ENCODE measurements around the gene RNF8.

- TF ChIP-seq, protein P1, sequence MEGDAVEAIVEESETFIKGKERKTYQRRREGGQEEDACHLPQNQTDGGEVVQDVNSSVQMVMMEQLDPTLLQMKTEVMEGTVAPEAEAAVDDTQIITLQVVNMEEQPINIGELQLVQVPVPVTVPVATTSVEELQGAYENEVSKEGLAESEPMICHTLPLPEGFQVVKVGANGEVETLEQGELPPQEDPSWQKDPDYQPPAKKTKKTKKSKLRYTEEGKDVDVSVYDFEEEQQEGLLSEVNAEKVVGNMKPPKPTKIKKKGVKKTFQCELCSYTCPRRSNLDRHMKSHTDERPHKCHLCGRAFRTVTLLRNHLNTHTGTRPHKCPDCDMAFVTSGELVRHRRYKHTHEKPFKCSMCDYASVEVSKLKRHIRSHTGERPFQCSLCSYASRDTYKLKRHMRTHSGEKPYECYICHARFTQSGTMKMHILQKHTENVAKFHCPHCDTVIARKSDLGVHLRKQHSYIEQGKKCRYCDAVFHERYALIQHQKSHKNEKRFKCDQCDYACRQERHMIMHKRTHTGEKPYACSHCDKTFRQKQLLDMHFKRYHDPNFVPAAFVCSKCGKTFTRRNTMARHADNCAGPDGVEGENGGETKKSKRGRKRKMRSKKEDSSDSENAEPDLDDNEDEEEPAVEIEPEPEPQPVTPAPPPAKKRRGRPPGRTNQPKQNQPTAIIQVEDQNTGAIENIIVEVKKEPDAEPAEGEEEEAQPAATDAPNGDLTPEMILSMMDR (IDR thresholded peaks at IDR 0.05; ENCODE audit: insufficient read depth, low read length), result no peak
- no peak for TF ChIP-seq POLR2AphosphoS5 (IDR thresholded peaks at IDR 0.05; ENCODE audit: low read depth)
- no peak for TF ChIP-seq GABPA (IDR thresholded peaks at IDR 0.05; ENCODE audit: low read depth)
Measured at GRCh38 chr6:37369321-37370201, 15.8 kb downstream of the RNF8 start.
